HK-2 (cell line): ENCODE results near the gene GPR119.
"Not testable (repeated sequence)": the region's sequence is repeated elsewhere in the genome, so short reads cannot be mapped to it uniquely, and the experiment has no call there.

Experiments used
- DNase-seq: peaks from one replicate; pipeline ENCODE4 v3.0.0-alpha.2; 2018; ENCODE audit not compliant: unreplicated experiment

Gene GPR119

GRCh38 chrX:130339408-130340222 lies 45.9 kb downstream of the GPR119 start, which contains the start of gene SLC25A14:
Gene SLC25A14, plus strand, starts transcription at chrX:130339919. Its CDS starts 360 bp downstream, at chrX:130340279.
- DNase-seq, result peak; percentile 73

GRCh38 chrX:130338869-130339268 lies 46.6 kb downstream of the GPR119 start:
- DNase-seq, result not testable (repeated sequence)

- DNase-seq, result no peak
Observed at GRCh38 chrX:130336531-130336930, 48.9 kb downstream of the GPR119 start.
